Pons (tissue), 1 donor: Measurements from ENCODE around the gene DGCR8.

Experiments used
- DNase-seq: peaks from one replicate; pipeline ENCODE4 v3.0.0-alpha.2; 2016; ENCODE audit warnings: low spot score

Gene DGCR8

DNA sequence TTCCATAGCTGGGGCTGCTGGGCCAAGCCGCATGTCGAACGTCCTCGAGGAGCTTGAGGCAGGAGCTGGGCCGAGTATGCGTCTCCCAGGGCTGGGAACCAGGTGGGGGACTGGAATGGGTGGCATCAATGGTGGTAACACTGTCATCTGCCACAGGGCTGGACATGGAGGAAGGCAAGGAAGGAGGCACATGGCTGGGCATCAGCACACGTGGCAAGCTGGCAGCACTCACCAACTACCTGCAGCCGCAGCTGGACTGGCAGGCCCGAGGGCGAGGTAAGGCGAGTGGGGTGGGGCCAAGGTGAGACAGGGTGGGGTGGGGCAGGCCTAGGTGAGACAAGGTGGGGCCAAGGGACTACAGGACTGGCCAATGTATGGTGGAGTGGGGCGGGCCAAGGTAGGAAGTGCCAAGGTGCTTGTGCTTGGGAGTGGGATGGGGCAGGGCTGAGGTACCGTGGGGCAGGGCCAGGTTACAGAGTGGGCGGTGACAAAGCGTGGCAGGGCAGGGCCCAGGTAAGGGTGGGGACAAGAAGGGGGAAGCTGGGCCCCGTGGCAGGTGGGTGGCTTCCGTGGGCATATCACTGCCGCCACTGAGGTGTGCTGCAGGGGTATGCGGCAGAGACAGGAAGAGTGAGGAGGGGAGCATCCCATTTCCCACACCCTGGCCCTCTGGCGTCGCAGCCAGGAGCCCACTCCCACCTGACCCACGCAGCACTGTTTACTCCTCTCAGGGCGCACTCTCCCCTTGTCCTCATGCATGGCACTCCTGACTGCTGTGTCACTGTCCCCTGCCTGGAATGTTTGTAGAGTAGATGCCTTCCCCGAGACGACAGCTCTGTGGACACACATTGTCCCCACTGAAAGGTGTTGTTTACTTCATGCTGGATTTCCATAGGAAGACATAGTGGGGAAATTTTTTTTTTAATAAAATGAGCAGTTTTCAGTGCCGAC lies 27.5 kb upstream of the DGCR8 start:
- no peak for DNase-seq

DNA sequence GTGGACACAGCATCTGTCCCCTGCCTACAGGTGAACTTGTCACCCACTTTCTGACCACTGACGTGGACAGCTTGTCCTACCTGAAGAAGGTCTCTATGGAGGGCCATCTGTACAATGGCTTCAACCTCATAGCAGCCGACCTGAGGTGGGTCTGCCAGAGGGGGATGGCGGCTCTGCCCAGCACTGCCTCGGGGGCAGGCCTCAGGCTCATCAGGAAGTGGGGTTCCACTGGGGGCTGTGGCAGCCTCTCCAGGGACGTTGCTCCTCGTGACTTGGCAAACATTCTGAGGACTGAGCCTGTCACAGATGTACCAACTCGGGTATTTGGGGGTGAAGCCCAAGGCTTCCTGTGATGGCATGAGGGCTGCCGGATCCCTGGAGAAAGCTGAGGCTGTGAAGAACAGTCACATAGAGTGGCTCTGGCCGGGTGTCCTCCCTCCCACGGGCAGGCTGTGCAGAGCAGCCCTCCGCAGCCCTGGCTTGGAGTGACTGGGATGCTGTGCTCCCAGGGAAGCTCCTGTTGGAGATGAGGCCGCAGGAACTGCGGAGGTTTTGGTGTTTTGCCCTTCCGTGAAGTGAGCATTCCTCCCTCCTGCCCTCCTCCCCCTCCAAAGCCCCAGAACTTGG lies 26.5 kb upstream of the DGCR8 start:
- no peak for DNase-seq

GRCh38 chr22:20054034-20054427 lies 26.0 kb upstream of the DGCR8 start:
- DNase-seq: no peak

GRCh38 chr22:20054485-20054884 lies 25.6 kb upstream of the DGCR8 start:
- no peak for DNase-seq

DNA sequence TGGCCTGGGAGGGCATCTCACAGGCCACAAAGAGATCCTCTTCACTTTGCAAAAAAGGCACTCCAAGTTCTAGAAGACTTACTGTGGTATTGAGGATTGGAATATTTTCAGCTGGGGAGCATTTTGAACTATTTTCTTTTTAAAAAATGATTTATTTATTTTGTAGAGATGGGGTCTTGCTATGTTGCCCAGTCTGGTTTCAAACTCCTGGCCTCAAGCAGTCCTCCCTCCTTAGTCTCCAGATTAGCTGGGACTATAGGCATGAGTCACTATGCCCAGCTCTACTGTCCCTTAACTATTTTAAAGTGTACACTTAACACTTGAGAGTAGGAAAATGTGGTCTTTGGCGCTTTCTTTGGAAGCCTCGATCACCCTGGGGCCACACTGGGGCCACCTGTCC lies 24.9 kb upstream of the DGCR8 start:
- DNase-seq: no peak

DNA sequence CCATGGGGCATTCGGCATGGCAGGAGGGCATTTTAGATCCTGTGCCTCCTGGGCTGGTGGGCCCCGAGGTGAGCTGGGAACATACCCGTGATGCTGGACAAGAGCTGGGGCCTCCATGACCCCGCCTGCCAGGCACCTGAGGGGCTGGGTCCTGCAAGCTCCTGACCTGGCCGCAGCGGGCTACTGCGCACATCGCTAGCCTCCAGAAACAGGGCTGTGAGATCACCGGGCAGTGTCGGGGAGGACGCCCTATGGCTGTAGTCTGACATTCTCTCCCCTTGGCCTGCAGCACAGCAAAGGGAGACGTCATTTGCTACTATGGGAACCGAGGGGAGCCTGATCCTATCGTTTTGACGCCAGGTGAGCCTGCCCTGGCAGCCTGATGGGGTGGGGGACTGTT lies 24.4 kb upstream of the DGCR8 start:
- DNase-seq: no peak

DNA sequence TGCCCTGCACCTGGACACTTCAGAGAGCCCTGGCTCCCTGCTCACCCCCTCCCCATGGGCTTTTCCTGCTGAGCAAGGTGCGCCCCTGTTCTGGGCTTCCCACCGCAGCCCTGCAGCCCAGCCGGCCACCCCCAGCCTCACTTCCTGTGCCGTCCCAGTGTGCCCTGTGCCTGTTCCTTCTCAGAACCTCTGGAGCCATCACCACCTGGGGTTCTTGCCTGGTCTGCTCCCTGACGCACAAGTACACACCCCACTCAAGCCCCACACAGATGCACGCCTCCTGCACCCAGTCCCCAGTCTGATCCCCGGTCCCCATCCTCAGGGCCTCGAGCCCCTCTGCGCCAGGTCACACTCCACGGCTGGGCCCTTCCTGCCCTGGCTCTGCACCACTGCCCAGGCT lies 23.9 kb upstream of the DGCR8 start:
- DNase-seq: no peak

- DNase-seq: no peak
Observed at GRCh38 chr22:20056696-20057386, 23.2 kb upstream of the DGCR8 start.

DNA sequence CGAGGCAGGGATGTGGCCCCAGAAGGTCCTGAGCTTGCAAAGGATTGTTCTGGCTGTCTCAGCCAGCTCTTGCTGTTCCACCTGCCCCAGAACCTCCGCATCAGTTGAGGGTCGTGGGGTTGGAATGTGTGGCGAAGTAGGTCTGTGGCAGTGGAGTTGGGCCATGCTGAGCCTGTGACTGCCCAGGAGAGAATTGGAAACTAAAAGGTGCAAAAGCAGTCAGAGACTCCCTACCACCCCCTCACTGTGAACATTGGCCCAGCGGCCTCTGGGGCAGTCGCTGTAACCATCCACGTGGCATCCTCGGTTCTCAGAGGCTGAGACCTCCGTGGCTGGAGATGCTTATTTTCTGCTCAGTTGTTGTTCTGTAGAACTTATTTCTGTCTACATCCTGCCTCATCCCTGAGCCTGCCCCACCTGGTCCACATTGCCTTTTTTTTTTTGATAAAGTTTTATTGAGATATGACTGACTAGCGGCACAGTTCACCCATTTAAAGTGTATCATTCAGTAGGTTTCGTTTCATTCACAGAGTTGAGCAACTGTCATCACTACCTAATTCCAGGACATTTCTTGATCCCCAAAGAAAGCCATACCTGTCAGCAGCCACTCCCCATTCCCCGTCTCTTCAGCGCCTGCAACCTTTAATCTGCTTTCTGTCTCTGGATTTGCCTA lies 22.3 kb upstream of the DGCR8 start:
- no peak for DNase-seq

GRCh38 chr22:20058989-20059770 lies 20.9 kb upstream of the DGCR8 start:
- no peak for DNase-seq

- DNase-seq: no peak
Observed at GRCh38 chr22:20060700-20061480, 19.2 kb upstream of the DGCR8 start.

DNA sequence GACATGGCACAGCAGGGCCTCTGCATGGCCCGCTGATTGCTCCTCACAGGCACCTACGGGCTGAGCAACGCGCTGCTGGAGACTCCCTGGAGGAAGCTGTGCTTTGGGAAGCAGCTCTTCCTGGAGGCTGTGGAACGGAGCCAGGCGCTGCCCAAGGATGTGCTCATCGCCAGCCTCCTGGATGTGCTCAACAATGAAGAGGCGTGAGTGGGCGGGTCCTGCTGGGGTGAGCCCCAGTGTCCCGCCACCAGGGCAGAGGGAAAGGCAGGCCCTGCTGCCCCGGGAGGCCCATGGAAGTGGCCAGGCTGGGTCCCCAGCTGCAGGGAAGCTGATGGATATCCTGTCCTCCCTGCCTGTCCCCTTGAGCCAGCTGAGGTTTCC lies 18.6 kb upstream of the DGCR8 start:
- DNase-seq: no peak

DNA sequence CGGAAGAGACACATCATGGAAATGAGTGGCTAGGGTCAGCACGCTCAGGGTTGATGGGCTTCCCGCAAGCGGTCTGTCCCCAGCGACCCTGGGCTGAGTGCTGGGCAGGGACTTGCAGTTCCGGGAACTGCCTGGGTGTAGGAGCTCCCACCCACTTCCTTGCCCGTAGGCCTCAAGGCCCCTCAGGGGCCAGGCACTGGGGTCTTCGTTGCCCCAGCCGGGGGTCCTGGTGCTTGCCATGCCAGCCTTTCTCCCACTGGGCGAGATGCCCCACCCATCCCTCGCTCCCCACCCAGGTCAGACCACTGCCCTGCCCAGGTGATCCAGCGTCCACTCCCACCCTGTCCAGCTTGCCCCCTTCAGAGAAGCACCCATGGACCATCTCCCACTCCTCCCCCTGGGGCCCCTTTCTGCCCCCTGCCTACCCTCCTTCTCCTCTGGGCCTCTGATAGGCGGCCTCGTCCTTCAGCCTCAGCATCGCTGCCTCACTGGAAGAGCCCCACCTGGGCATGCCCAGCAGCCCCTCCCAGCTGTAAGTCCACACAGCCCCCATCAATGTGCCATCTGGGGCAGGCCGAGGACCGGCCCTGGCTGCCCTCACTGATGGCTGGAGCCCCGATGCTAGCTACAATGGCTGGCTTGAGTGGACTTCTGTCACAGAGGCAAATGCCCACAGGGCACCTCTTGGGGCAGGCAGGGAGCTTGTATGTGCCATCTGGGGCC lies 17.8 kb upstream of the DGCR8 start:
- no peak for DNase-seq

DNA sequence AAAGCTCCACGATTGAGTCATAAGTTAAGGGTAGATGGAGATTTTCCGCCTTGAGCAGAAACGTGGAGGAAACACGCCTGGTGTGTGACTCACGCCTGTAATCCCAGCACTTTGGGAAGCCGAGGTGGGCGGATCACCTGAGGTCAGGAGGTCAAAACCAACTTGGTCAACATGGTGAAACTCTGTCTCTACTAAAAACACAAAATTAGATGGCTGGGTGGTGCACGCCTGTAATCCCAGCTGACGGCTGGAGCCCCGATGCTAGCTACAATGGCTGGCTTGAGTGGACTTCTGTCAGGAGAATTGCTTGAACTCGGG lies 17.3 kb upstream of the DGCR8 start:
- DNase-seq: no peak

DNA sequence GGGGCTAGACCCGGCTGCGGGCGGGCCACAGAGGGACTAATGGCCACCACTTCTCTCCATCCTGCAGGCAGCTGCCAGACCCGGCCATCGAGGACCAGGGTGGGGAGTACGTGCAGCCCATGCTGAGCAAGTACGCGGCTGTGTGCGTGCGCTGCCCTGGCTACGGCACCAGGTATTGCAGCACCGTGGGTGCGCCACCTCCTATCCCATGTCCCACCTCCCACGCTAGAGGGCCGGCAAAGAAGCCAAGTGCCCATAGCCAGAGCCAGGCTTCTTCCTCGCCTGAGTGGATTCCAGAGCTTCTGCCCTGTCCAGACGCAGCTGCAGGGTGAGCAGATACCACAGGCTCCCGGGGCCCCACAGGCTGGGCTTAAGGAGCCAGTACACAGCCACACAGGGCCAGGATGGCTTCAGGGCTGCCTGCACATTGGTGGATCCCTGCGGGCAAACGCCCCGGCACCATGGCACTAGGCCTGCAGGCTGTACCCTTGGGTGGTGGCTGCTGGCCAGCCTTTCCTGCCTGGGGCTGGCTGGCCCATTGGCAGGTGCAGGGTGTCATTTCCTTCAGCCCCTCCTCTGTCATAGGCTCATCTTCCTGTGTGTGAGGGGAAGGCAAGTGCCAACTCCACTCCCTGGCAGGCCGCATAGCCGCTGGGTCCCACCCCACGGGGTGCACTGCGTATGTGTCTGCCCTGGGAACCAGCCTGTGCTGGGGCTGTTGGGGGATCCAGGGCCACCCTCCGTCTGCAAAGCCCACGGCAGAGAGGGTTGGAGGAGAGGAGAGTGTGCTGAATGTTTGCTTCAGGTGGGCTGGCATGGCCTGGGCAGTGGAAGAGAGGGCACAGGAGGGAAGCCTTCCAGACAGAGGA lies 16.5 kb upstream of the DGCR8 start:
- no peak for DNase-seq

- DNase-seq: no peak
Observed at GRCh38 chr22:20064140-20064480, 15.9 kb upstream of the DGCR8 start.

GRCh38 chr22:20064545-20065262 lies 15.3 kb upstream of the DGCR8 start:
- no peak for DNase-seq

DNA sequence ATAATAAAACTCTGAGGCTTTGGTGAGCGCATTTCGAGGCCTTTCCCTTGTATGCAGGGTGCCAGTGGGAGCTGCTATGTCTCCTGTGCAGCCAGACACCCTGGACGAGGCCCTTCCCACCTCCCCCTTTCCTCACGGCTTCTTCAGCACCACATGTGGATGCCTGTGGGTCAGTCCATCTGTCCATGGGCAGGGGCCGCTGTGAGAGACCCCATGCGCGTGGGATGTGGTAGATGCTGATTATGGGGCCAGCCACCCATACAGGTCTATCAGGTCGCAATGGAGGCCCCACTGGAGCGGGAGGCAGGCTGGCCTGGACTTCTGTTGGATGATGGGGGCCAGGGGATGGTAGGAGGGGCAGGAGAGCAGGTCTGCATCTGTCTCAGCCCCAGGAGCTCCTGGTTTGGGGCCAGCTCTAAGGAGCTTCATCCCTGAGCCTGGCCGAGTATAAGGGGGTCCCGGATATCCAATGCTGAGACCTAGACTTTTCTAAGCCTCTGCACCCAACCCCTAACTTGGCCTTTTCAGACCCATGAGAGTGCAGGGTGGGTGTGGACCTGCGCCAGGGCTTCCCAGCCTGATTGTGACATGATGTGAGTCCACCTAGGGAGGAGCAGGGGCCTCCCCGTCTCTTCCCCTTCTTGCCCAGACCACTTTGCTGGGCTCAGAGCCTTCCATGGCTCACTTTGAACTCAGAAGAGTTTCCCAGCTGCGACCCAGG lies 14.0 kb upstream of the DGCR8 start:
- no peak for DNase-seq
